T-cell (primary cell): ENCODE measurements around the gene ONECUT1. TPM values are rescaled to one million over a fixed set of nuclear protein-coding genes. Genes with fewer than 3 reads are reported as not detected.

Source experiments
- ATAC-seq, 4 experiments: fragments of 200-7000 bp in 3 of 4; fragments of 150-1000 bp in 1 of 4; cut with Tn5 transposase; replicated peaks in 1 of 4; 1 replicate in 3 of 4; 2 replicates in 1 of 4; pipeline ENCODE4 v1.10.0; 2021; ENCODE audit warnings: moderate library complexity in 3 of 4, mild to moderate bottlenecking in 2 of 4, moderate number of reproducible peaks in 1 of 4
- CTCF ChIA-PET, 2 donors: fragments of 300-600 bp; sonication (Branson Sonifier 250); formaldehyde crosslinking; loops; one replicate each; lab custom pipeline; 2022; ENCODE audit warnings: antibody characterized with exemption in 2 of 2; lab: Charles Lee
- POLR2A ChIA-PET, 2 donors: fragments of 300-600 bp; sonication (Branson Sonifier 250); formaldehyde crosslinking; loops; one replicate each; lab custom pipeline; 2022; ENCODE audit warnings: antibody characterized with exemption in 2 of 2; lab: Charles Lee
- DNase-seq, 35 experiments: peaks; one replicate each; pipeline versions ENCODE4 v3.0.0 to v3.0.0-alpha.2; 2013 to 2023
- H3K27ac ChIP-seq: one replicate; pipeline ENCODE4 v1.5.1; 2013; ENCODE audit warnings: low read length
- H3K27me3 ChIP-seq, 2 experiments: replicated peaks in 1 of 2; 1 replicate in 1 of 2; 2 replicates in 1 of 2; pipeline versions ENCODE4 v1.6.1 to v1.7.0; 2013; ENCODE audit warnings: low read length in 1 of 2, mixed read lengths in 1 of 2; ENCODE audit not compliant: control insufficient read depth in 2 of 2, insufficient read depth in 2 of 2; ENCODE audit errors: extremely low read depth in 1 of 2
- H3K36me3 ChIP-seq, 2 donors: 1 replicate in 1 of 2; 2 replicates in 1 of 2; pipeline versions ENCODE4 v1.6.1 to v1.7.0; 2013; ENCODE audit warnings: low read length in 1 of 2; ENCODE audit not compliant: control insufficient read depth in 2 of 2, insufficient read depth in 1 of 2; ENCODE audit errors: extremely low read depth in 1 of 2
- H3K4me1 ChIP-seq, 2 experiments: 1 replicate in 1 of 2; 2 replicates in 1 of 2; pipeline versions ENCODE4 v1.6.1 to v1.7.0; 2013; ENCODE audit warnings: low read length in 2 of 2, mixed read lengths in 1 of 2; ENCODE audit not compliant: insufficient read depth in 2 of 2, control insufficient read depth in 1 of 2; ENCODE audit errors: extremely low read depth in 1 of 2
- H3K4me3 ChIP-seq, 2 donors: 1 replicate in 1 of 2; 2 replicates in 1 of 2; pipeline versions ENCODE4 v1.5.1 to v1.7.0; 2013; ENCODE audit warnings: mild to moderate bottlenecking in 2 of 2, low read length in 1 of 2, moderate library complexity in 1 of 2; ENCODE audit not compliant: control insufficient read depth in 1 of 2; ENCODE audit errors: extremely low read depth in 1 of 2
- H3K9me3 ChIP-seq: 2 replicates; pipeline ENCODE4 v1.7.0; 2013
- H3K27ac Mint-ChIP-seq, 2 donors: one replicate each; pipeline ENCODE4 v1.8.0; 2020 to 2021; ENCODE audit warnings: mild to moderate bottlenecking in 2 of 2, mixed read lengths in 2 of 2
- H3K27me3 Mint-ChIP-seq, 2 donors: one replicate each; pipeline ENCODE4 v1.8.0; 2021 to 2022; ENCODE audit warnings: mixed read lengths in 2 of 2
- H3K36me3 Mint-ChIP-seq: one replicate; pipeline ENCODE4 v1.8.0; 2021; ENCODE audit warnings: mixed read lengths
- H3K4me1 Mint-ChIP-seq, 3 donors: one replicate each; pipeline ENCODE4 v1.8.0; 2020 to 2022; ENCODE audit warnings: mixed read lengths in 3 of 3, mild to moderate bottlenecking in 1 of 3
- H3K4me3 Mint-ChIP-seq, 3 donors: one replicate each; pipeline ENCODE4 v1.8.0; 2020 to 2022; ENCODE audit warnings: mild to moderate bottlenecking in 3 of 3, mixed read lengths in 3 of 3, moderate library complexity in 3 of 3
- H3K9me3 Mint-ChIP-seq, 3 donors: one replicate each; pipeline ENCODE4 v1.8.0; 2020 to 2022; ENCODE audit warnings: mixed read lengths in 3 of 3
- WGBS: methylation state at CpG from one replicate; pipeline ENCODE4 v1.1.5; 2013; ENCODE audit warnings: missing lambda C conversion rate; ENCODE audit not compliant: insufficient coverage; 5-methylcytosine and 5-hydroxymethylcytosine counted together
- total RNA-seq, 35 experiments: library from RNA in 6 of 35; stranded (reverse) in 6 of 35; fragments of 120-200 nt in 1 of 35; gene quantifications; one replicate each; pipeline versions ENCODE4 v1.2.1 to v1.2.4 and lab custom pipeline; 2013 to 2026

Gene ONECUT1
- total RNA-seq, 5 donors from 2014 or later (not counting 1 experiment from before 2014, with no cell fraction given): 0.13 TPM; not detected in 4

- Mint-ChIP-seq H3K9me3 (peaks cover 0 to 2% (median 0%) of the 10 kb centered on the region in 3 donors), H3K27ac (no peak overlapping the region), H3K4me3 (no peak overlapping the region), H3K27me3 (peaks cover 78 to 93% of the 10 kb centered on the region in 2 donors), H3K4me1 (peaks cover 34 to 60% (median 40%) of the 10 kb centered on the region in 3 donors), H3K36me3 (no peaks in the 10 kb centered on the region)
- DNase-seq: no peak
- no peak overlapping the region for H3K4me3 ChIP-seq
- CTCF ChIA-PET: no interaction called here
- H3K27ac ChIP-seq: no peak overlapping the region
- ATAC-seq: no peak
- no peaks in the 10 kb centered on the region for H3K36me3 ChIP-seq
- WGBS: 23% methylated on average over 4 of the region's 9 CpGs
- H3K9me3 ChIP-seq: no peaks in the 10 kb centered on the region
- peaks cover 38 to 96% of the 10 kb centered on the region in 2 experiments for H3K27me3 ChIP-seq
- peaks cover 6 to 51% of the 10 kb centered on the region in 2 experiments for H3K4me1 ChIP-seq
- POLR2A ChIA-PET: no interaction called here
Observed at GRCh38 chr15:52799145-52799811, 9.1 kb upstream of the ONECUT1 start.

- Histone ChIP-seq H3K9me3 (no peaks in the 10 kb centered on the region), H3K4me1 (peaks cover 6 to 45% of the 10 kb centered on the region in 2 experiments), H3K36me3 (no peaks in the 10 kb centered on the region), H3K27ac (no peak overlapping the region), H3K4me3 (no peak overlapping the region), H3K27me3 (peaks cover 41 to 93% of the 10 kb centered on the region in 2 experiments)
- Mint-ChIP-seq H3K27ac (no peak overlapping the region), H3K4me1 (peaks cover 31 to 58% (median 36%) of the 10 kb centered on the region in 3 donors), H3K9me3 (peaks cover 0 to 2% (median 0%) of the 10 kb centered on the region in 3 donors), H3K4me3 (peak overlapping the region in 1 of 3 donors; percentile 45), H3K36me3 (no peaks in the 10 kb centered on the region), H3K27me3 (peaks cover 83 to 95% of the 10 kb centered on the region in 2 donors)
- no peak for DNase-seq
- WGBS: 7% methylated on average over 17 of the region's 28 CpGs
- ChIA-PET CTCF (no interaction called here), POLR2A (no interaction called here)
- no peak for ATAC-seq
Observed at GRCh38 chr15:52798529-52799101, 8.5 kb upstream of the ONECUT1 start.

GRCh38 chr15:52797625-52798501 lies 7.7 kb upstream of the ONECUT1 start:
- Mint-ChIP-seq H3K9me3 (peaks cover 0 to 2% (median 0%) of the 10 kb centered on the region in 3 donors), H3K36me3 (no peaks in the 10 kb centered on the region), H3K27ac (no peak overlapping the region), H3K4me3 (peak overlapping the region in 1 of 3 donors; percentile 45), H3K4me1 (peaks cover 24 to 58% (median 30%) of the 10 kb centered on the region in 3 donors), H3K27me3 (peaks cover 83 to 95% of the 10 kb centered on the region in 2 donors)
- ChIA-PET POLR2A (interaction anchor here in 1 of 2 donors (0.6 kb wide), 1 partner anchor 316 kb away, joined by 4 read pairs; no protein-coding TSS in a partner anchor), CTCF (no interaction called here)
- H3K36me3 ChIP-seq: no peaks in the 10 kb centered on the region
- no peak overlapping the region for H3K4me3 ChIP-seq
- no peak for ATAC-seq
- WGBS: 2% methylated on average over 34 of the region's 45 CpGs
- no peak overlapping the region for H3K27ac ChIP-seq
- H3K27me3 ChIP-seq: peaks cover 41 to 91% of the 10 kb centered on the region in 2 experiments
- no peaks in the 10 kb centered on the region for H3K9me3 ChIP-seq
- H3K4me1 ChIP-seq: peaks cover 4 to 42% of the 10 kb centered on the region in 2 experiments
- no peak for DNase-seq

GRCh38 chr15:52796753-52797520 lies 6.8 kb upstream of the ONECUT1 start:
- Mint-ChIP-seq H3K27ac (peak overlapping the region in 1 of 2 donors; percentile 65), H3K4me3 (peak overlapping the region in 1 of 3 donors; percentile 45), H3K36me3 (no peaks in the 10 kb centered on the region), H3K9me3 (peaks cover 0 to 2% (median 0%) of the 10 kb centered on the region in 3 donors), H3K27me3 (peaks cover 83 to 94% of the 10 kb centered on the region in 2 donors), H3K4me1 (peaks cover 24 to 58% (median 31%) of the 10 kb centered on the region in 3 donors)
- Histone ChIP-seq H3K27me3 (peaks cover 42 to 87% of the 10 kb centered on the region in 2 experiments), H3K36me3 (no peaks in the 10 kb centered on the region), H3K27ac (no peak overlapping the region), H3K4me1 (peaks cover 4 to 42% of the 10 kb centered on the region in 2 experiments), H3K9me3 (no peaks in the 10 kb centered on the region), H3K4me3 (no peak overlapping the region)
- POLR2A ChIA-PET: interaction anchor here in 1 of 2 donors (0.6 kb wide), 2 partner anchors 315 to 1708 kb away, joined by 3 to 4 read pairs; no protein-coding TSS in a partner anchor
- DNase-seq (no peak), ATAC-seq (no peak)
- CTCF ChIA-PET: no interaction called here
- WGBS: 4% methylated on average over 4 of the region's 8 CpGs

- H3K4me1 Mint-ChIP-seq: peaks cover 24 to 59% (median 31%) of the 10 kb centered on the region in 3 donors
- H3K27ac ChIP-seq: no peak overlapping the region
- peak overlapping the region in 1 of 3 donors; percentile 48 for H3K4me3 Mint-ChIP-seq
- H3K27me3 Mint-ChIP-seq: peaks cover 78 to 93% of the 10 kb centered on the region in 2 donors
- no peak for DNase-seq
- H3K4me3 ChIP-seq: no peak overlapping the region
- no peaks in the 10 kb centered on the region for H3K9me3 ChIP-seq
- peaks cover 4 to 42% of the 10 kb centered on the region in 2 experiments for H3K4me1 ChIP-seq
- ATAC-seq: no peak
- H3K36me3 ChIP-seq: no peaks in the 10 kb centered on the region
- H3K27me3 ChIP-seq: peaks cover 40 to 87% of the 10 kb centered on the region in 2 experiments
- CTCF ChIA-PET: no interaction called here
- 14% methylated on average over 4 of the region's 9 CpGs for WGBS
- H3K36me3 Mint-ChIP-seq: no peaks in the 10 kb centered on the region
- H3K27ac Mint-ChIP-seq: no peak overlapping the region
- H3K9me3 Mint-ChIP-seq: peaks cover 0 to 2% (median 0%) of the 10 kb centered on the region in 3 donors
- POLR2A ChIA-PET: interaction anchor here in 1 of 2 donors (0.6 kb wide), 1 partner anchor 1709 kb away, joined by 3 read pairs; no protein-coding TSS in a partner anchor
Observed at GRCh38 chr15:52796228-52796521, 6.0 kb upstream of the ONECUT1 start.
